ENCODE measurements around the gene PTPN11. TPM values are rescaled to one million over a fixed set of nuclear protein-coding genes. Genes with fewer than 3 reads are reported as not detected.
"Not testable (repeated sequence)": the region's sequence is repeated elsewhere in the genome, so short reads cannot be mapped to it uniquely, and the experiment has no call there.

Gene PTPN11
- total and polyA plus RNA-seq, 2 of the 13 experiments (the other 11 are each of a cell fraction or from before 2014, with no cell fraction given) = 30.0 to 63.5 TPM

DNA sequence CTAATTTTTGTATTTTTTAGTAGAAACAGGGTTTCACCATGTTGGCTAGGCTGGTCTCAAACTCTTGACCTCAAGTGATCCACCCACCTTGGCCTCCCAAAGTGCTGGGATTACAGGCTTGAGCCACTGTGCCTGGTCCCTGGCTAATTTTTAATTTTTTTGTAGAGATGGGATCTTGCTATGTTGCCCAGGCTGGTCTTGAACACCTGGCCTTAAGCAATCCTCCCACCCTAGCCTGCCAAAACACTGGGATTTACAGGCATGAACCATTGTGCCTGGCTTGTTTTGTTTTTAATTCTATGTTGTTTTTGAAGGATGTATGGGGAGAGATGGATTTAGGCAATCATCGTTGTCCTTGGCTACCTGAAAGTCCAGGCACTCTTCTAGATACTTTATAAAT, 19.9 kb downstream of the PTPN11 start:
- H3K36me3 ChIP-seq (replicated peaks in 1 of 2; ENCODE audit: control insufficient read depth in 1 of 2, insufficient read depth in 2 of 2, low read length in 2 of 2); H2AFZ ChIP-seq (ENCODE audit: low read length); H4K20me1 ChIP-seq (ENCODE audit: insufficient read depth, low read length); BruUV-seq (replicated peaks); intact Hi-C loops (cut with micrococcal nuclease; ENCODE audit: unreplicated experiment); in situ Hi-C loops (cut with HindIII; ENCODE audit: extremely low pct_ligation_motif_present, low pct_unique_long_range_greater_than_20kb); H3K4me2 ChIP-seq (ENCODE audit: low read depth, low read length); H3K4me1 ChIP-seq (ENCODE audit: insufficient read depth, low read length); DNase-seq (ENCODE audit: low spot score); H3K27ac ChIP-seq (ENCODE audit: extremely low read length, insufficient read depth, low read length); CTCF ChIA-PET (ENCODE audit: low intra/inter-chr PET ratio, low total read pairs); ATAC-seq; POLR2A ChIA-PET; H3K4me3 ChIP-seq (replicated peaks in 1 of 3; ENCODE audit: insufficient read depth in 1 of 3, low read depth in 2 of 3, low read length in 3 of 3); FAIRE-seq; H3K9me3 ChIP-seq (ENCODE audit: low read length); H3K27me3 ChIP-seq (ENCODE audit: control insufficient read depth in 1 of 2, insufficient read depth in 2 of 2, low read length in 2 of 2); H3K9ac ChIP-seq (ENCODE audit: insufficient read depth, low read depth, low read length): not testable (repeated sequence)
- WGBS (ENCODE audit: low lambda C conversion rate) = 100% methylated on average over 1 of the region's 1 CpG
- H3K79me2 ChIP-seq (ENCODE audit: insufficient read depth, low read length) = peaks cover 26% of the 10 kb centered on the region
- TF ChIP-seq ZNF121 (CRISPR knock-in tag; IDR thresholded peaks at IDR 0.05) = peak; percentile 88

DNA sequence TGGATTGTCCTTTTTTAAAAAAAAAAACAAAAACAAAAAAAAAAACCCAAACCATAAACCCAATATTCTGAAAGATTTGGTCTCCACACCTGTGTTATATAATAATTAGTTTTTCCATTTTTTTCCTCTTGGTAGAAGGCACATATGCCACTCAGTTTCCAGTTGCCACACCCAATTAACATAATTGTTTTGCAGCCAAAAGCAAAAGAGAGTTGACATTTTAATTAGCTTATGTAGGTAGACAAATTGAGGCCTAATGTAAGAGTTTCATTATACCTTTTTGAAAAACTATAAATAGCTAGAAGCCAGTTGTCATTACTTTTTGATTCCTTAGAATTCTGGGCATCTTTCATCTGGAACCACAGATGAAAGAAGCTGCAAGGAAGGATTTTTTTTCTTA, 21.0 kb downstream of the PTPN11 start:
- no TSS peak for BruUV-seq (replicated peaks)
- H4K20me1 ChIP-seq (ENCODE audit: insufficient read depth, low read length) = no peaks in the 10 kb centered on the region
- intact Hi-C loops (cut with micrococcal nuclease; ENCODE audit: unreplicated experiment) (no loop called here), in situ Hi-C loops (cut with HindIII; ENCODE audit: extremely low pct_ligation_motif_present, low pct_unique_long_range_greater_than_20kb) (no loop called here)
- no peak overlapping the region for H2AFZ ChIP-seq (ENCODE audit: low read length)
- no peaks in the 10 kb centered on the region for H3K9me3 ChIP-seq (ENCODE audit: low read length)
- DNase-seq (ENCODE audit: low spot score) (no peak), FAIRE-seq (no peak), ATAC-seq (no peak)
- H3K27ac ChIP-seq (ENCODE audit: extremely low read length, insufficient read depth, low read length) = no peak overlapping the region
- H3K4me3 ChIP-seq (replicated peaks in 1 of 3; ENCODE audit: insufficient read depth in 1 of 3, low read depth in 2 of 3, low read length in 3 of 3) = no peak overlapping the region
- H3K4me1 ChIP-seq (ENCODE audit: insufficient read depth, low read length) = no peaks in the 10 kb centered on the region
- ChIA-PET CTCF (ENCODE audit: low intra/inter-chr PET ratio, low total read pairs) (no interaction called here), POLR2A (no interaction called here)
- H3K27me3 ChIP-seq (ENCODE audit: control insufficient read depth in 1 of 2, insufficient read depth in 2 of 2, low read length in 2 of 2) = no peaks in the 10 kb centered on the region
- H3K4me2 ChIP-seq (ENCODE audit: low read depth, low read length) = no peak overlapping the region
- H3K9ac ChIP-seq (ENCODE audit: insufficient read depth, low read depth, low read length) = no peak overlapping the region
- peaks cover 27% of the 10 kb centered on the region for H3K79me2 ChIP-seq (ENCODE audit: insufficient read depth, low read length)
- H3K36me3 ChIP-seq (replicated peaks in 1 of 2; ENCODE audit: control insufficient read depth in 1 of 2, insufficient read depth in 2 of 2, low read length in 2 of 2) = 0 out of 5 replicates have a peak, but pooled peaks cover 0 to 2% of the 10 kb centered on the region in 2 experiments
- TF ChIP-seq, protein P1, sequence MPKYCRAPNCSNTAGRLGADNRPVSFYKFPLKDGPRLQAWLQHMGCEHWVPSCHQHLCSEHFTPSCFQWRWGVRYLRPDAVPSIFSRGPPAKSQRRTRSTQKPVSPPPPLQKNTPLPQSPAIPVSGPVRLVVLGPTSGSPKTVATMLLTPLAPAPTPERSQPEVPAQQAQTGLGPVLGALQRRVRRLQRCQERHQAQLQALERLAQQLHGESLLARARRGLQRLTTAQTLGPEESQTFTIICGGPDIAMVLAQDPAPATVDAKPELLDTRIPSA (CRISPR knock-in tag; IDR thresholded peaks at IDR 0.05; ENCODE audit: borderline replicate concordance) = no peak
- TF ChIP-seq, protein P2, sequence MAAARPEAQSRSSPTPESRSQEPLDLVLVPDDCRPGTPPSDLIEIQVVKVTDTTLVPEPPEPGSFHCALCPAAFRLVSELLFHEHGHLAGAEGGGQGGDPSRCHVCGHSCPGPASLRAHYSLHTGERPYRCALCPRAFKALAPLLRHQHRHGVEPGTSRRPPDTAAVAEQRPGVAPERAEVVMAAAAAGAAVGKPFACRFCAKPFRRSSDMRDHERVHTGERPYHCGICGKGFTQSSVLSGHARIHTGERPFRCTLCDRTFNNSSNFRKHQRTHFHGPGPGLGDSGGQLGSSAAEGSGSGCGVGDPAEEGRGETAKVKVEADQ (CRISPR knock-in tag; IDR thresholded peaks at IDR 0.05; ENCODE audit: borderline replicate concordance) = no peak

DNA sequence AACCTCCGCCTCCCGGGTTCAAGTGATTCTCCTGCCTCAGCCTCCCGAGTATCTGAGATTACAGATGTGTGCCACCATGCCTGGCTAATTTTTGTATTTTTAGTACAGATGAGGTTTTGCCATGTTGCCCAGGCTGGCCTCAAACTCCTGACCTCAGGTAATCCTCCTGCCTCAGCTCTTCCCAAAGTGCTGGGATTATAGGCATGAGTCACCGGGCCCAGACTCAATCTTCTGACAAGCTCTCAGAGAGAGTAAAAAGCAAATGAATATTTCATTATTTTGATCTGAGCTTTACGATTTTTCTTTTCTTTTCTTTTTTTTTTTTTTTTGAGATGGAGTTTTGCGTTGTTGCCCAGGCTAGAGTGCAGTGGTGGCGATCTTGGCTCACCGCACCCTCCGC, 21.9 kb downstream of the PTPN11 start:
- CTCF ChIA-PET (ENCODE audit: low intra/inter-chr PET ratio, low total read pairs) = not testable (repeated sequence)

More for the DNA sequence above, 21.9 kb downstream of the PTPN11 start:
- H3K27ac ChIP-seq (ENCODE audit: extremely low read length, insufficient read depth, low read length); in situ Hi-C loops (cut with HindIII; ENCODE audit: extremely low pct_ligation_motif_present, low pct_unique_long_range_greater_than_20kb); H3K9me3 ChIP-seq (ENCODE audit: low read length); ATAC-seq; H2AFZ ChIP-seq (ENCODE audit: low read length); H3K4me1 ChIP-seq (ENCODE audit: insufficient read depth, low read length); H3K4me2 ChIP-seq (ENCODE audit: low read depth, low read length); H4K20me1 ChIP-seq (ENCODE audit: insufficient read depth, low read length); H3K9ac ChIP-seq (ENCODE audit: insufficient read depth, low read depth, low read length); POLR2A ChIA-PET; H3K27me3 ChIP-seq (ENCODE audit: control insufficient read depth in 1 of 2, insufficient read depth in 2 of 2, low read length in 2 of 2); FAIRE-seq; intact Hi-C loops (cut with micrococcal nuclease; ENCODE audit: unreplicated experiment); H3K36me3 ChIP-seq (replicated peaks in 1 of 2; ENCODE audit: control insufficient read depth in 1 of 2, insufficient read depth in 2 of 2, low read length in 2 of 2); H3K4me3 ChIP-seq (replicated peaks in 1 of 3; ENCODE audit: insufficient read depth in 1 of 3, low read depth in 2 of 3, low read length in 3 of 3); BruUV-seq (replicated peaks); DNase-seq (ENCODE audit: low spot score): not testable (repeated sequence)
- 95% methylated on average over 9 of the region's 9 CpGs for WGBS (ENCODE audit: low lambda C conversion rate)
- H3K79me2 ChIP-seq (ENCODE audit: insufficient read depth, low read length) = peaks cover 27% of the 10 kb centered on the region
